GM21390 (cell line): ENCODE results near the gene ASPHD1.
"Not testable (repeated sequence)": the region's sequence is repeated elsewhere in the genome, so short reads cannot be mapped to it uniquely, and the experiment has no call there.

Experiments used
- ATAC-seq: cut with Tn5 transposase; IDR thresholded peaks from one replicate; pipeline ENCODE4 v1.9.1; 2021; ENCODE audit not compliant: unreplicated experiment

ASPHD1 gene

DNA sequence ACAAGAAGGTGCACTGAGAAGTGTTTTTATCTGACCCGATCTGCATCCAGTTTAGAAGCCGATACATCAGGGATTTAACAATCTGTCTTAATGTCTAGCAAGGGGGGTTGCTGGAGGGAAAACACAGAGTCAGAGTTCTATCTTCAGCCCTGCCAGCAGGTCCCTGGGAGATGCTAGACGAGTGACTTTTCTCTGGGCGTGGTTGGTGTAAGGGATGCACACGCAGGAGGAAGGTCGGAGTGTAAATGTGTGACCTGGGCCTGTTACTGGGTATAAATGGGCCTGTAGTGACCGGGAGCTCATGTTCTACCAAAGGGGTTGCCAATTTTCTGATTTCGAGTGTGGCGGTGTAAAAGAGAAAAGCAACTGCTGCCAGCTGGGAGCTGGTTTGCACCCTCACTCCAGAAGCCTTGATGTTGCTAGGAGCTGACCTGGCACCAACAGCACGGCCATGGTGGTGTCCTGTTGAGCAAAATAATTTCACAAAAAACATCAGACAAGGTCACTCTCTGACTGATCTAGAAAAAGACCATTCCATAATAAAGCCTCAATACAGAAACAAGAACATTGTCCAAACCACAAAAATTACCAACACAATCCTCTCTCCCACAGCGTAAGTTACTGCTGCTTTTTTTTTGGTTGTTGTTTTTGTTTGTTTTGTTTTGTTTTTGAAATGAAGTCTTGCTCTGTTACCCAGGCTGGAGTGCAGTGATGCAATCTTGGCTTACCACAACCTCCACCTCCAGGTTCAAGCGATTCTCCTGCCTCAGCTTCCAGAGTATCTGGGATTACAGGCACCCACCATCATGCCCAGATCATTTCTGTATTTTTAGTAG lies 27.0 kb downstream of the ASPHD1 start:
- no peak for ATAC-seq

DNA sequence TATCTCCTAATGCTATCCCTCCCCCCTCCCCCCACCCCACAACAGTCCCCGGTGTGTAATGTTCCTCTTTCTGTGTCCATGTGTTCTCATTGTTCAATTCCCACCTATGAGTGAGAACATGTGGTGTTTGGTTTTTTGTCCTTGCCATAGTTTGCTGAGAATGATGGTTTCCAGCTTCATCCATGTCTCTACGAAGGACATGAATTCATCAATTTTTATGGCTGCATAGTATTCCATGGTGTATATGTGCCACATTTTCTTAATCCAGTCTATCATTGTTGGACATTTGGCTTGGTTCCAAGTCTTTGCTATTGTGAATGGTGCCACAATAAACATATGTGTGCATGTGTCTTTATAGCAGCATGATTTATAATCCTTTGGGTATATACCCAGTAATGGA lies 31.5 kb downstream of the ASPHD1 start:
- ATAC-seq, result not testable (repeated sequence)

DNA sequence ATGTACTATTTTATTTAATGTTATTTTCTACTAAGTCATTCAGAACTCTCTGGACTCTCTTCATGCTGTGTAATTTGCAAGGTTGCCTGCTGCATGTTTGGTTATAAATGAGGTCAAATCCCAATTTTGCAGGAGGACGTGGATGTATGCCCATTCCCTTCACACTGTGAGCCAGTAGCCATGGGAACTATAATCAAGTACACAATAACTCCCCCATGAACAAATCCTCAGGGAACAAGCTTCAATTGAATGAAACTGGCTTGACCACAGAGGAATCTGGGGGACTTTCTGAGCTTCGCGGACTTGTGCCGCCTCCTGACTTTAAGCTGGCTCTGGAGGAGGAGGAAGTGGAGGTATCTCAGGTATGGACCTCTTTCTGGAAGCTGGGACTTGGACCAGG lies 40.4 kb downstream of the ASPHD1 start:
- ATAC-seq, result no peak

DNA sequence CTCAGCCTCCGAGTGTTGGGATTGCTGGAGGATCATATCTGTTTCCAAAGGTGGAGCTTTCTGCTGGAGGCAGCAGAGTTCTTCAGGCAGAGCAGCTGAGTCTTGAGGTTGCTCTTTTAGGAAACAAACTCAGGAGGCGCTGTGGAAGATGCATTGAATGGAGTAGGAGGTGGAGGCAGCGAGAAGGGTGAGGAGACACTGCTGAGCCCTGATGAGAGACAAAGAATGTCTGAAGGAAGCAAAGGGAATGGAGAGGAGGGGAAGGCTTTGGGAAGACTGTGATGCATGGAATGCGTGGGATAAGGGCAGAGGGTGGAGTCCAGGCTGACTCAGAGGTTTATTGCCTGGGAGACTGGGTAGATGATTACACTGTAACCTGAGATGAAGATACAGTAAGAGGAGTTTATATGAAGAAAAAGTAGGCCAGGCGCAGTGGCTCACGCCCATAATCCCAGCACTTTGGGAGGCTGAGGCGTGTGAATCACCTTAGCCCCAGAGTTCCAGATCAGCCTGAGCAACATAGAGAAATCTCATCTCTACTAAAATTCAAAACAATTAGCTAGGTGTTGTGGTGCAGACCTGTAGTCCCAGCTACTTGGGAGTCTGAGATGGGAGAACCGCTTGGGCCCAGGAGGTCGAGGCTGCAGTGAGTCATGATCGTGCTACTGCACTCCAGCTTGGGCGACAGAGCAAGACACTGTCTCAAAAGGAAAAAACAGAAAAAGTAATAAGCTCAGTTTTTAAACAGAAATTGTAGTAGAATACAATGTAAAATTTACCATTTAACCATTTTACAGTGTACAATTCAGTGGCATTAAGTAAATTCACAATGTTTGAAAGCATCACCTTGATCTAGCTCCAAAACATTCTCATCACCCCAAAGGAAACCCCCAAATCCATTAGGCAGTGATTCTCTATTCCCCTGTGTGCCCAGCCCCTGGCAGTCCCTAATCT lies 43.8 kb downstream of the ASPHD1 start:
- no peak for ATAC-seq

DNA sequence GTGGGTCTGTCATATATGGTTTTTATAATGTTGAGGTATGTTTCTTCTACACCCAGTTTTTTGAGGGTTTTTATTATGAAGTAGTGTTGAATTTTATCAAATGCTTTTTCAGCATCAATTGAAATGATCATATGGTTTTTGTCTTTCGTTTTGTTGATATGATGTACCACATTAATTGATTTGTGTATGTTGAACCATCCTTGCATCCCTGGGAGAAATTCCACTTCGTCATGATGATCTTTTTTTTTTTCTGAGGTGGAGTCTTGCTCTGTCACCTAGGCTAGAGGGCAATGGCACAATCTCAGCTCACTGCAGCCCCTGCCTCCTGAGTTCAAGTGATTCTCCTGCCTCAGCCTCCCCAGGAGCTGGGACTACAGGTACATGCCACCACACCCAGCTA lies 47.6 kb downstream of the ASPHD1 start:
- ATAC-seq, result no peak

DNA sequence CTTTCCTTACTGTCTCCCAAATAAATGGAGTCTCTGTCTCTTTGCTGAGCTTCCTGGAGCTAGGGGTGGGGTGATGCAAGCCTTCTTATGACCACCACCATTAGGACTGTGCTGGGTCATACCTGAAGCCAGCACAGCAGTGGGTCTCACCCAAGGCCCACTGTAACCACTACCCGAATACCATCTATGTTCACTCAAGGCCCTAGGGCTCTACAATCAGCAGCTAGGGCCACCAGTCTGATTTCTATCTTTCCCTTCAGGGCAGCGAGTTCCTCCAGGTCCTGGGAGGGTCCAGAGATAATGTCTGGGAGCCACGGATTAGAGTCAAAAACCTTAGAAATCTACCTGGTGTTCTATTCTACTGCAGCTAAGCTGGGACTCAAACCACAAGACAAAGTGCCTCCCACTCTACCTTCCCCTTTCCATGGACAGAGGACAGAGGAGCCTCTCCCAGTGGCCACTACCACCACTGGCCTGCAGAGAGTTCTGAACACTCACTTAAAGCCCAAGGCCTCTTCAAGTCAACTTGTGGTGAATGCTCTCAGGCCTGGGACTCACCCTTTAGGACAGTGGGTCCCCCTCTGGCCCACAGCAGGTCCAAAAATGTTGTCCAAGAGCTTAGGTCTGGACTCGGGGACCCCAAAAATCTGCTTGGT lies 50.6 kb downstream of the ASPHD1 start:
- no peak for ATAC-seq

DNA sequence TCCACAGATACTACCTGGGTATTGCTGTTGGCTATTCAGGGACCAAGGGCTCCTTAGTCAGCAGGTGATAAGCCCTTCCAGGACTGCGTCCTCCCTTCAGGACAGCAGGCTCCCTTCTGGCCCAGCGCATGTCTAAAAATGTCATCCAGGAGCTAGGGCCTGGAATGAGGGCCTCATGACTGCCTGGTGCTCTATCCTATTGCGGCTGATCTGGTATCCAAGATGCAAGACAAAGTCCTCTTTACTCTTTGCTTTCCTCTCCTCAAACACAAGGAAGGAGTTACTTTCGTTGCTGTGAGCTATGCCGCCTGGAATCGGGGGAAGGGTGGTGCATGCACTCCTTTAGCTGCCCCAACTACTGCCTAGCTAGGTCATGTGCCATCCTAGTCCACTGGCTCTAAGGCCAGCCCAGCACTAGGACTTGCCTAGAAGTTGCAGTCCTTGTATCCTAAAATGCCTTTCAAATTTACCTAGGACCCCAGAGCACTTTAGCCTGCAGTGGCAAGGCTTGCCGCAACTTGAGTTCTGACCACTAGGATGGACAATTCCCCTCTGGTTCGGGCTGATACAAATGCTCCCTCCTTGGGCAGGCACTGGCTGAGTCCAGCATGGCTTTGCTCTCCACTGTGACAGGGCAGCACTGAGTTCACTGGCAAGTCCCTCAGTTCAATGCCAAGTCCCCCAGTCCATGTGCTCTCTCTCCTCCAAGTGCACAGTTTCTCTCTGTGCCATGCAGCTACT lies 51.5 kb downstream of the ASPHD1 start:
- no peak for ATAC-seq
